T-helper 9 cell (primary cell): ENCODE results near the gene ARHGAP6.
"Not testable (repeated sequence)": the region's sequence is repeated elsewhere in the genome, so short reads cannot be mapped to it uniquely, and the experiment has no call there.

ENCODE experiments used
- DNase-seq: peaks from one replicate; pipeline ENCODE4 v3.0.0-alpha.2; 2020

ARHGAP6 gene

DNA sequence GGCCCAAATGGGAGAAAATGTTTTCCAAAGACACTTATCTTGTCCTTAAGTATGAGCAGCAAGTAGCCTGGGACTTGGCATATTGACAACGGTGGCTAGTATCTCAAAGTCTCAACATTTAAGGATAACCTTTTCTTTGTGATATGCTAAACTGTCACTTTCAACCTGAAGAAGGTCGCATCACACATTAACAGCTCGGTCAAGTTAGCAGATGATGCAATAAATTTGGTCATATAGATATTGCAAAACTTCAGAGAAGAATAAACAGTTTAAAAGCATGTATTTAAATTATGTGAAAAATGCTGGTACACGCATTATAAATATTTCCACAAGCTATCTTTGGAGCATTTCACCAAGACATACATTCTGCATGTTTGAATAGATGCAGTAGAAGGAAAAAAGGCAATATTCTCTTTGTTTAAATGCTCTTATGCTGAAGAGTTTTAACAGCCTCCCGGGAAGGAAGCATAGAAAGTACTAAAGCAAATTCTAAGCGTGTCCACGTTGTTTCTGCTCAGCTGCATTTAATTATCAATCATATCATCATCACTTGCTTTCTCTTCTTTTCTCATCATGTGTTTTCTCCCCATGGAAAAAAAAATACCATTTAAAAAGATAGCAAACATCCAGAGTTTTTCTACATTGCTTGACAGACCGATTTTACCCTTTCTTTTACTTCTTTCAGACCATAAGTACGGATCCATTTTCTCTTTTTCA is 24.2 kb downstream of the ARHGAP6 start:
- no peak for DNase-seq

GRCh38 chrX:11640089-11640488 is 25.6 kb downstream of the ARHGAP6 start:
- DNase-seq: no peak

DNA sequence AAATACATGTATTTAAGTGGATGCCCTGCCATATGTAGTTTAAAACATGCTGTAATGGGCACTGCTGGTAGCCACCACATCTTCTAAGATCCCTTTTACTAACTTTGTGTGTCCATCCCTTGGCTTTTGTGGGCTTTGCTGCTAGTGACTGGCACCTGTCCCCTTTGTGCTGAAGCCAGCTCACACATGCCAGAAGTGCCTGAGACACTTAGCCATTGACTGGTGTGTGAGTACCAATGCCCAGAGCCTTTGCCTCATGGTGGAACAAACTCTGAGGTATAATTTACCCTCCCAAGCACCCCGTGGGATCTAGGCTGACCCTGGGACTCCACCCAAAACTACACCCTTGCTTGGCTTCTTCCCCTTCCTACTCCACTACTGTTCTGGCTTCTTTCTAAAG is 33.0 kb downstream of the ARHGAP6 start:
- no peak for DNase-seq

GRCh38 chrX:11629593-11630211 is 36.0 kb downstream of the ARHGAP6 start:
- no peak for DNase-seq

GRCh38 chrX:11628399-11628798 is 37.3 kb downstream of the ARHGAP6 start:
- no peak for DNase-seq

DNA sequence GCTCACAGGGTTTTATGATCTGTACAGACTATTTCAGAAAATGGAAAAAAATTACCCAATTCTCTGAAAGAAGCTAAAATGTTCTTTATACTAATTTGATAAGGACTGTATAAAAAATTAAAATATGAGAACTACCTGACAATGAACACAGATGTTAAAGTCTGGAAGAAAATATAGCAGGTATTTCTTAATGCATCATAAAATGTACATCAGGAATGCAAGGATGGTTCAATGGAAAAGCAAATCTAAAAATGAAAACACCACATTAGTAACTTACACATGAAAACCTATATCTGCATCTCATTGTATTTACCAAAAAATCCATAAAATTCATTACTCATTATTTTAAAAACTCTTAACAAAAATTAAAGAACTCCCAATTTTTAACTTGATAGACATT is 39.4 kb downstream of the ARHGAP6 start:
- no peak for DNase-seq

DNA sequence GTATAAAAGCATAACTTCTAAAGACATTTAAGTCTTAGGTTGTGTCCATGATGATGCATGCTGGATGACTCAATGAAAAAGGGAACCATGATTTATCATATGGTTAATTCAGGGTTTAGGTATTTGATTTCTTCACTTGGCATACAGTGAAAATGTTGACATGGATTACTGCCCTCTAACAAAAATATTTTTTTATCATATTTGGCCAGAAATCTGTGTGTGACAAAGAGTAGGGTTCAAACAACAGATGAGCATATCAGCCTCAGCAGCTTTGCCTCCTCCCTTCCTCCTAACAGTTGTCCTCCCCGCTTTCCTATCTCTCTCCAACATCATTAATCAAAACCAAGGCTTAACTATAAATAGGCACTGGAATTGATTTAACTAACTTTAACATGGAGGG is 46.3 kb downstream of the ARHGAP6 start:
- no peak for DNase-seq

DNA sequence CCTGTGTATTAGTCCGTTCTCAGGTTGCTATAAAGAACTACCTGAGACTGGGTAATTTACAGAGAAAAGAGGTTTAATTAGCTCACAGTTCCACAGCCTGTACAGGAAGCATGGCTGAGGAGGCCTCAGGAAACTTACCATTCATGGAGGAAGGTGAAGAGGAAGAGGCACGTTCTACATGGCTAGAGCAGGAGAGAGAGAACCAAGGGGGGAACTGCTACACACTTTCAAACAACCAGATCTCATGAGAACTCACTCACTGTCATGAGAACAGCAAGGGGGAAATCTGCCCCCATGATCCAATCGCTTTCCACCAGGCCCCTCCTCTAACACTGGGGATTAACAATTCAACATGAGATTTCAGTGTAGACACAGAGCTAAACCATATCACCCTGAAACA is 51.5 kb downstream of the ARHGAP6 start:
- DNase-seq: not testable (repeated sequence)

DNA sequence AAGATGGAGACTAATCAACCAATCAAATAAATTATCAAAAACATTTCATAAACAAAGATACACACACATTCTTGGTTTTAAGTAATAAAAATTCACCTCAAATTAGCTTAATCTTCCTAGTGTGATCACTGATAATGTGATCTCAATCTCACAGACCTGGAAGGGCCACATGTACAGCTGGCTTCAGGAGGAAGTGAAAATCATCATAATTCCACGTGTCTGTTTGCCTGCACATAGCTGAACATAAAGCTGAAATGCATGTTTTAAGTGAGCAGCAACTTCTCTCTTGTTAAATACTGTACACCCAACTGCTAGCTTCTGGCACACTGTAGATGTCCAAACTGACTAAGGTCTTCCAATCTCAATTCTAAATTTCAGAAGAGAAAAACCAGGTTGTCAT is 53.8 kb downstream of the ARHGAP6 start:
- DNase-seq: no peak

- DNase-seq: no peak
Observed at GRCh38 chrX:11611161-11611560, 54.6 kb downstream of the ARHGAP6 start.

DNA sequence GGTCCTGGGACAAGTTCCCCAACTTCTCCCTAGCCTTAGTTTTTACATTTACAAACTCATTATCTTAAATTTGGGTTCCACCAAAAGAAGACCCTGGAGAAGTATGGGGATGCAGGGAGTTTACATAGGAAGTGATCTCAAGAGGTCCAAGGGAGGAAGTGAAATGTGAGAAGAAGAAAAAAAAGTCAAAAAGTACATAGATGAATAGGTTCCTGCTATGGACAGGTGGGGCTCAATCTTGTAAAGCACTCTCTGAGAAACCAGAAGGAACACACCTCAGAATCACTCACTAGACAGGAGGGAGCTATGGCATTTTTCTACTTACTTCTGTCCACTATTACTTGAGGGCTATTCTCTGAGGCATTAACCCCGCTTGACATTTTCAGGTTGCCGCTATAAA is 56.6 kb downstream of the ARHGAP6 start:
- DNase-seq: no peak

DNA sequence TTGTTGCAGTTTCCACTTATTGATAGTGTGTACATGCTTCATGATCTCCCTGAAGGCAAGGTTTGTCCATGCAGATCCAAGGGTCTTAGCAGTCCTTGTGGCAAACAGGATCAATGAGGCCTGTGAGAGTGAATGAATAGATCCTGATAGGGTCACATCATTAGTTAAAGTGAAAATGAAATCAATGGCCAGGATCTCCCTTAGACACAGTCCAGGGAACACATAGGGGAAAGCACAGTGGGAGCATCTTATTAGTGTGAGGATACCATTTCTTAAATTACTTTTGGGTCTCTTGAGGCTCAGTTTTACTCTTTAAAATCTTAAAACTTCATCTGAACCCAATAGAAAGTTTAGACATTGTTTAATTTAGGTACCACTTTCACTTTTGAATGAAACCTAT is 59.3 kb downstream of the ARHGAP6 start:
- no peak for DNase-seq

DNA sequence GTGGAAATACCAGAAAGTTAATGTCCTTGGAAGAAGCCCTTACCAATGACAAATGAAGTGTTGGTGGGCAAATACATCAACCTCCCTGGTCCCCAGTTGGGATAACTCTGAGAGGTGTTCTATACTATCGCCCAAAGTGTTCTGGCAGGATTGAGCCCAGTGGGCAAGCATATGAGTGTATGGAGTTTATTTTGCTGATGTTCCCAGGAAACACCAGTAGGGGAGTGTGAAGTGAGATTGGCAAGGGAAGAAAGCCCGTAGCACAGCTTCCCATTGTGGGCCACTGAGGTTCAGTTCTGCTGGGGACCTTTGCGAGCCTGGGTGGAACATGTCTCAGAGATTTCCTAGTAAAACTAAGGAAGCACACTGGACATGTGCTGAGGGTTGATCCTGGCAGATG is 65.1 kb downstream of the ARHGAP6 start:
- DNase-seq: no peak

DNA sequence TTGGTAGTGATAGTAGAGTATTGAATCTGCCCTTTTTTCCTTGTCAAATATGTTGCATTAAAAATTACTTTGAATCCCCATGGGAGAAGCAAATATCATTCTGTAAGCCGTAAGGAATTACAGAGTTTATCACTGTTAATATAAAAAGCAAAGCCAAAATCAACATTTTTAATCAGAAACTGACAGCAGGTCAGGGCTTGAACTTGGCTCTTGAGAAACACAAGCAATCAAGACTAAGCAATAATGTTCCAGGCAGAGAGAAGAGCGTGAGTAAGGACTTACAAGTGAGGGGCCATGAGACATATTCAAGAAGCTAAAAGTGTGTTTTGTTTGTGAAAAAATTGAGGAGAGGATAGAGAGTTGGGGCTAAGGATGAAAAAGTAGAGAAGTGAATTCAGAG is 68.2 kb downstream of the ARHGAP6 start:
- no peak for DNase-seq

GRCh38 chrX:11591723-11592346 is 73.9 kb downstream of the ARHGAP6 start:
- no peak for DNase-seq

- no peak for DNase-seq
Observed at GRCh38 chrX:11589641-11590040, 76.1 kb downstream of the ARHGAP6 start.

GRCh38 chrX:11588097-11588496 is 77.6 kb downstream of the ARHGAP6 start:
- DNase-seq: no peak

DNA sequence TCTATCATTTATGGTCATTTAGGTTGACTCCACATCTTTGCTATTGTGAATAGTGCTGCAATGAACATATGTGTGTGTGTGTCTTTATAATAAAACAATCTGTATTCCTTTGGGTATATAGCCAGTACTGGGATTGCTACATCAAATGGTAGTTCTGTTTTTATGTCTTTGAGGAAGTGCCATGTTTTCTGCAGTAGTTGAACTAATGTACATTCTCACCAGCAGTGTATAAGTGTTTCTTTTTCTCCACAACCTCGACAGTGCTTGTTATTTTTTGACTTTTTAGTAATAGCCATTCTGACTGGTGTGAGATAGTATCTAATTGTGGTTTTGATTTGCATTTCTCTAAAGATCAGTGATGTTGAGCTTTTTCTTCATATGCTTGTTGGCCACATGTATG is 80.5 kb downstream of the ARHGAP6 start:
- DNase-seq: no peak

DNA sequence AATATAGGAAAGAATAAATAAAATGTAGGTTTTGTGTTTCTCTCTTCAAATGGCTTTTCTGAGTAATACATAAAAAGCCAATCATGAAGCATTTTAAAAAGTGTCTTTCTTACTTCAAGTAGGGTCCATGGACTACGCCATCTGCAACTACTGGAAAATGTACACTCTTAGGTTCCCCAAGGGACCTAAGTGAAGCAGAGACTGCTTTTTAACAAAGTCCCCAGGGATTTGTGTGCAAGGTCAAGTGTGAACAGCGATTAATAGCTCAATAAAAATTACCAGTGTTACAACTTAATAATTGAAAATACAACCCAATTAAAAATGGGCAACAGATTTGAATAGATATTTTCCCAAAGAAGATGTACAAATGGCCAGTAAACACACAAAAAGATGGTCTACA is 84.9 kb downstream of the ARHGAP6 start:
- DNase-seq: no peak

GRCh38 chrX:11579636-11580600 is 85.8 kb downstream of the ARHGAP6 start:
- no peak for DNase-seq

- not testable (repeated sequence) for DNase-seq
Observed at GRCh38 chrX:11578301-11578700, 87.4 kb downstream of the ARHGAP6 start.

GRCh38 chrX:11577603-11578002 is 88.1 kb downstream of the ARHGAP6 start:
- DNase-seq: no peak

GRCh38 chrX:11575332-11575731 is 90.4 kb downstream of the ARHGAP6 start:
- no peak for DNase-seq
